Heart left ventricle (tissue), 13 donors: ENCODE results near the gene NAP1L4.

Experiments
- CTCF ChIP-seq, 12 donors: fragments of 200-600 bp; sonication (generic) in 4 of 12; IDR thresholded peaks; one replicate each; pipeline versions ENCODE4 v1.5.0 to v1.8.0; 2018 to 2022; ENCODE audit warnings: antibody characterized with exemption in 12 of 12, mild to moderate bottlenecking in 5 of 12
- POLR2A ChIP-seq, 2 donors: fragments of 450-650 bp; IDR thresholded peaks; one replicate each; pipeline ENCODE4 v1.6.1; 2017; ENCODE audit warnings: antibody characterized with exemption in 2 of 2, mild to moderate bottlenecking in 2 of 2, moderate library complexity in 2 of 2
- donor health status: ischemic (EF 13 %, LVEDD 7.1; RV severe dilation, severe dysfunction).
- donor health status: DM: no; HTN: yes; CAD: no.
- donor health status: DM: no; HTN: no; CAD: no.
- donor health status: ischemic (EF 25% LVEDD 6.9; RV normal size, moderate dysfunction).
- donor health status: ischemic (EF 25% LVEDD 5.7; RV mildly dilated, moderate dysfunction).
- donor health status: ischemic (EF 35%, LVEDD 5.7; RV mildly dilated, moderate dysfunction).
- donor health status: nonischemic (EF 11% LVEDD 7.7; RV severe dilation, severe dysfunction).
- donor health status: DM: yes; HTN: yes; CAD: no.
- donor health status: PGD.
- donor health status: ischemic (EF 29% LVEDD 5.4; RV normal size, mild dysfunction).
- donor health status: nonischemic (EF 23%, LVEDD 6.1; RV moderate dilation, normal function).

- TF ChIP-seq POLR2A (IDR thresholded peaks at IDR 0.05): no peak
- TF ChIP-seq CTCF (IDR thresholded peaks at IDR 0.05): no peak
Observed at GRCh38 chr11:2931420-2931746, 60.7 kb downstream of the NAP1L4 start.
